ENCODE results near the gene CUL3. TPM values are rescaled to one million over a fixed set of nuclear protein-coding genes. Genes with fewer than 3 reads are reported as not detected.

Gene CUL3
- total RNA-seq, 4 donors from 2014 or later = 68.9 to 88.4 (median 77.7) TPM

GRCh38 chr2:224543939-224544338, 41.2 kb downstream of the CUL3 start:
- TF ChIP-seq EP300 (IDR thresholded peaks at IDR 0.05) (no peak), CTCF (IDR thresholded peaks at IDR 0.05) (no peak), POLR2A (IDR thresholded peaks at IDR 0.05) (no peak), POLR2AphosphoS5 (IDR thresholded peaks at IDR 0.05) (no peak)
- peaks cover 12% of the 10 kb centered on the region for H3K4me1 ChIP-seq
- H3K4me3 ChIP-seq = no peak overlapping the region

GRCh38 chr2:224538561-224539138, 46.5 kb downstream of the CUL3 start:
- H3K4me3 ChIP-seq = no peak overlapping the region
- WGBS = 69% methylated on average over 4 of the region's 4 CpGs
- no peak overlapping the region for H3K27ac ChIP-seq
- peaks cover 9% of the 10 kb centered on the region for H3K4me1 ChIP-seq
- no peak for TF ChIP-seq POLR2AphosphoS5 (IDR thresholded peaks at IDR 0.05)
- no peaks in the 10 kb centered on the region for H3K9me3 ChIP-seq
- H3K27me3 ChIP-seq = no peaks in the 10 kb centered on the region
- H3K36me3 ChIP-seq = peaks cover 10% of the 10 kb centered on the region
- no peak for DNase-seq (ENCODE audit: low spot score in 2 of 2)

More at GRCh38 chr2:224543939-224544338, 41.2 kb downstream of the CUL3 start:
- H3K9me3 ChIP-seq = no peaks in the 10 kb centered on the region
- peaks cover 10% of the 10 kb centered on the region for H3K36me3 ChIP-seq
- H3K27me3 ChIP-seq = no peaks in the 10 kb centered on the region
- DNase-seq (ENCODE audit: low spot score in 2 of 2) = no peak
- H3K27ac ChIP-seq = no peak overlapping the region

GRCh38 chr2:224532931-224533330, 52.2 kb downstream of the CUL3 start:
- H3K9me3 ChIP-seq = no peaks in the 10 kb centered on the region
- no peak overlapping the region for H3K27ac ChIP-seq
- H3K27me3 ChIP-seq = no peaks in the 10 kb centered on the region
- H3K4me1 ChIP-seq = peaks cover 19% of the 10 kb centered on the region
- H3K4me3 ChIP-seq = no peak overlapping the region
- WGBS = 97% methylated on average over 3 of the region's 3 CpGs
- peaks cover 5% of the 10 kb centered on the region for H3K36me3 ChIP-seq
- no peak for DNase-seq (ENCODE audit: low spot score in 2 of 2)
- no peak for TF ChIP-seq CTCF (IDR thresholded peaks at IDR 0.05)
- TF ChIP-seq POLR2AphosphoS5 (IDR thresholded peaks at IDR 0.05) = no peak
- TF ChIP-seq POLR2A (IDR thresholded peaks at IDR 0.05) = no peak

GRCh38 chr2:224532441-224532840, 52.7 kb downstream of the CUL3 start:
- Histone ChIP-seq H3K27ac (no peak overlapping the region), H3K4me1 (peaks cover 22% of the 10 kb centered on the region), H3K4me3 (no peak overlapping the region), H3K9me3 (no peaks in the 10 kb centered on the region), H3K27me3 (no peaks in the 10 kb centered on the region), H3K36me3 (peaks cover 5% of the 10 kb centered on the region)
- TF ChIP-seq EP300 (IDR thresholded peaks at IDR 0.05) = no peak
- TF ChIP-seq POLR2A (IDR thresholded peaks at IDR 0.05) = no peak
- no peak for TF ChIP-seq POLR2AphosphoS5 (IDR thresholded peaks at IDR 0.05)
- no peak for TF ChIP-seq CTCF (IDR thresholded peaks at IDR 0.05)
- 97% methylated on average over 1 of the region's 1 CpG for WGBS
- no peak for DNase-seq (ENCODE audit: low spot score in 2 of 2)

GRCh38 chr2:224528171-224528570, 57.0 kb downstream of the CUL3 start:
- 95% methylated on average over 3 of the region's 3 CpGs for WGBS

More at GRCh38 chr2:224528171-224528570, 57.0 kb downstream of the CUL3 start:
- Histone ChIP-seq H3K36me3 (peaks cover 5% of the 10 kb centered on the region), H3K27ac (no peak overlapping the region), H3K4me1 (peaks cover 41% of the 10 kb centered on the region), H3K27me3 (no peaks in the 10 kb centered on the region), H3K9me3 (no peaks in the 10 kb centered on the region), H3K4me3 (no peak overlapping the region)
- no peak for TF ChIP-seq POLR2A (IDR thresholded peaks at IDR 0.05)
- no peak for TF ChIP-seq CTCF (IDR thresholded peaks at IDR 0.05)
- DNase-seq (ENCODE audit: low spot score in 2 of 2) = no peak
